Stimulated activated naive CD4-positive, alpha-beta T cell treated with Interleukin-2 at 50 U/mL for 16 hours (primary cell): ENCODE results near the gene TGFB2.

Source experiments
- DNase-seq: peaks from one replicate; lab custom pipeline; 2025; lab: John Stamatoyannopoulos, UW

The TGFB2 gene

GRCh38 chr1:218388591-218388990 lies 43.5 kb downstream of the TGFB2 start:
- no peak for DNase-seq

- DNase-seq: no peak
Measured at GRCh38 chr1:218390618-218391017, 45.5 kb downstream of the TGFB2 start.

GRCh38 chr1:218392780-218393179 lies 47.6 kb downstream of the TGFB2 start:
- no peak for DNase-seq

GRCh38 chr1:218394416-218394815 lies 49.3 kb downstream of the TGFB2 start:
- DNase-seq: no peak

- DNase-seq: no peak
Measured at GRCh38 chr1:218394989-218395388, 49.9 kb downstream of the TGFB2 start.

- no peak for DNase-seq
Measured at GRCh38 chr1:218395916-218396315, 50.8 kb downstream of the TGFB2 start.

- DNase-seq: no peak
Measured at GRCh38 chr1:218397752-218398339, 52.7 kb downstream of the TGFB2 start.

GRCh38 chr1:218400624-218401023 lies 55.5 kb downstream of the TGFB2 start:
- DNase-seq: no peak

- DNase-seq: no peak
Measured at GRCh38 chr1:218401441-218401997, 56.4 kb downstream of the TGFB2 start.

GRCh38 chr1:218401998-218402785 lies 57.1 kb downstream of the TGFB2 start:
- DNase-seq: no peak

- DNase-seq: no peak
Measured at GRCh38 chr1:218402786-218403120, 57.6 kb downstream of the TGFB2 start.

GRCh38 chr1:218403300-218403699 lies 58.2 kb downstream of the TGFB2 start:
- no peak for DNase-seq

- no peak for DNase-seq
Measured at GRCh38 chr1:218407630-218408029, 62.5 kb downstream of the TGFB2 start.

GRCh38 chr1:218408135-218408534 lies 63.0 kb downstream of the TGFB2 start:
- DNase-seq: no peak

- no peak for DNase-seq
Measured at GRCh38 chr1:218408942-218409341, 63.8 kb downstream of the TGFB2 start.

GRCh38 chr1:218409946-218410510 lies 64.9 kb downstream of the TGFB2 start:
- no peak for DNase-seq

- no peak for DNase-seq
Measured at GRCh38 chr1:218411101-218411500, 66.0 kb downstream of the TGFB2 start.

- DNase-seq: no peak
Measured at GRCh38 chr1:218412171-218412570, 67.0 kb downstream of the TGFB2 start.

GRCh38 chr1:218413179-218413578 lies 68.0 kb downstream of the TGFB2 start:
- no peak for DNase-seq

- DNase-seq: no peak
Measured at GRCh38 chr1:218414060-218414728, 69.1 kb downstream of the TGFB2 start.

- DNase-seq: no peak
Measured at GRCh38 chr1:218415726-218416125, 70.6 kb downstream of the TGFB2 start.

GRCh38 chr1:218421531-218421930 lies 76.4 kb downstream of the TGFB2 start:
- DNase-seq: no peak

- DNase-seq: no peak
Measured at GRCh38 chr1:218424502-218424901, 79.4 kb downstream of the TGFB2 start.
